ENCODE data around the gene TGFBR3.

The TGFBR3 gene

DNA sequence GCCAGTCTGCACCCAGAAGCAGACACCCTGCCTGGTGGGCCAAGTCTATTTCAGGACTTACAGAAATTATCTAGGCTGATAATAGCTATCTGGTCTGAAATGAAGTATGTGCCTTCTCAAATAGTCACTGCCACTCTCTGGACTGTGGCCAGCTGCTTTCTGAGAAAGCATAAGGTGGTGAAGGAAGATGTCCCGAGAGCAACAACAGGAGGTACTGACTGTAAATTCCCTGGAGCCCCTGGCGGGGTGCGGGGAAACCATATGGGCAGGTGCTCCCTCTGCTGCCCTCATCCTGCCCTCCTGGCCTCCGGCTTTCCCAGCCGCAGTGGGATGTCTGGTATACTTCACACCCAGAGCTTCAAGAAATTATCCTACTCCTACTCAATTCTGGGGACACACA lies 86.8 kb downstream of the TGFBR3 start:
- no peak for DNase-seq (ENCODE audit: low spot score)

DNA sequence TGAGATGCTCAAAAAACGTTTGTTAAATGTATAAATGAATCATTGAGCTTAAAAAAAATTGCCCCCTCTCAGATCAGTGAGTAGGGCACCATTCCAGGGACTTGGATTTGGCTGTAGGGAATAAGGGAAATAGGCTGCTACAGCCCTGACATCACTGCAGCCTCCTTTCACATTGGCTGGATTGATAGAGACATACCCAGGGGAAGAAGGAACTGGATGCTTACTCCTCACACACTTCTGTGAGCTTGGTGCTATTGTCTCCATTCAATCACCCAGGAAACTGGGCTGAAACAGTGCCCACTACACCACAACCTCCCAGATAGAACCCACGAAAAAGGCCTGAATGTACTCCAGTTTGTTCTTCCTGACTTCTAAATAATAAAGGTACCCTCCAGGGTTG lies 87.2 kb downstream of the TGFBR3 start:
- no peak for DNase-seq (ENCODE audit: low spot score)

GRCh38 chr1:91798241-91798648 lies 87.7 kb downstream of the TGFBR3 start:
- no peak for DNase-seq (ENCODE audit: low spot score)

DNA sequence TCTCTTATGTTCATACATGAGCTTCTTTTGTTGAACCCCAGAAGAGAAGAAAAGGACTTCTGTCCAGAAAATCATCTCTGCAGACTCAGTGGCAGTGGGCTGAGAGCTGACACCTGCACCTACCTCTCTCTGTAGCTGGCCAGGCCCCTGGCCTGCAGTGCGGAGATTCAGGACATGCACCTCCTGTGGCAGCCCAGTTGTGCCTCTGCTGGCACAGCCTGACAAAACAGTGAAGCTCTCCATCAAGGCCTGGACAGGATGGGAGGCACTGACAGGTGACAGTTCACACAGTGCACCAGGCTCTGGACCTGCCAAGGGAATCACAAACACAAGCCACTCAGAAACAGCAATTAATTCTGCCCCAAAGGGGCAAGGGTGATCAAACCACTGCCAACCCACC lies 88.8 kb downstream of the TGFBR3 start:
- DNase-seq (ENCODE audit: low spot score) = no peak

GRCh38 chr1:91796390-91796654 lies 89.6 kb downstream of the TGFBR3 start:
- DNase-seq (ENCODE audit: low spot score) = no peak

- no peak for DNase-seq (ENCODE audit: low spot score)
These were observed 90.2 kb downstream of the TGFBR3 start for GRCh38 chr1:91795591-91796389.

- DNase-seq (ENCODE audit: low spot score) = no peak
These were observed 92.1 kb downstream of the TGFBR3 start for GRCh38 chr1:91793877-91794276.

DNA sequence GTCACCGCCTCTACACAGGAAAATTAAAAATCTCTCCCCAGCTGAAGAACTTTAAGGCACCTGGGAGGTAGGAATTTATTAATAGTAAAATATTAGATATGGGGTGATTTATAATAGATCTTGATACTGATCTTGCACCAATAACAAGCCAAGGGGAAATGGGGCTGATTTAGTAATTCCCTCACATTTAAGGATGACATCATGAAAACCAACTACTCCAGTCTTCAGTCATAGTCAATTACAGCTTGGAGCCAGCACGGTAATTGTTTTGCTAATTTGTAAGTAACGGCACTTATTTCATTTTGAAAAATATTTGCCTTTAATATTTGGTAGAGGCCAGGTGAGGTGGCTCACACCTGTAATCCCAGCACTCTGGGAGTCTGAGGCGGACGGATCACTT lies 92.8 kb downstream of the TGFBR3 start:
- no peak for DNase-seq (ENCODE audit: low spot score)

- DNase-seq (ENCODE audit: low spot score) = no peak
These were observed 93.4 kb downstream of the TGFBR3 start for GRCh38 chr1:91792489-91793071.

DNA sequence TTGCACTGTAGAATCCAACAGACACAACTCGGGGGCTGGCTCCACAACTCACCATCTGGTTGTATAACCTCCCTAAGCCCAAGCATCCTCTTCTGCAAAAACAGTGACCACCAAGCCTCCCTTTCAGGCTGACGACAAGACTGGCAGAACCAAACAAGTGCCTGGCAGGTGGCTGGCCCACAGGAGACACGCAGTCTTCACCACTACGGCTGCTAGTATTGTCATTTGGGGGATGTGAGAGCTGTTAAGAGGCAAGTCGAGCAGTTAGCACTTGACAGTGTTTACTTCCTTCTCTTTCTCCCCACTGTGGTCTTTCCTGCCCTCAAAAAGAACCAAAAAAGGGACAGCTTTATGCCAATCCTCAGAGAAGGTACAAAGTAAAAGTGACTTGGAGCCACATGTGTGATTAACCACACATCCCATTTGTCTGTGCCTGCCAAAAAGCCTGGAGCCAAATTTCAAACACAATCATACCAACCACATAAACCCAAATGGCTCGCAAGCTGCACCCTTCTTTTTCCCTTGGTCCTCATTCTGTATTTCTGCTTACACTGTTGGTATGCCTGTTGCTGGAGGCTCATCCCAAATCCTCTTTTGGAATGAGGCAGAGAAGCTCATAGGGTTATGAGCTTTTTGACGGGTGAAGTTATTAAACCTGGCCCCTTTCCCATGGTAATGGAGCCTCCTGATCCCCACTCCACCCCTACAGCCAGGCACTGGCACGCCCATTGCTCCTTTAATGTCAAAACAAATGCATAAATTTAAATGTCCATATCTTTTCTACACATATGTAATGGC lies 94.1 kb downstream of the TGFBR3 start:
- no peak for DNase-seq (ENCODE audit: low spot score)

DNA sequence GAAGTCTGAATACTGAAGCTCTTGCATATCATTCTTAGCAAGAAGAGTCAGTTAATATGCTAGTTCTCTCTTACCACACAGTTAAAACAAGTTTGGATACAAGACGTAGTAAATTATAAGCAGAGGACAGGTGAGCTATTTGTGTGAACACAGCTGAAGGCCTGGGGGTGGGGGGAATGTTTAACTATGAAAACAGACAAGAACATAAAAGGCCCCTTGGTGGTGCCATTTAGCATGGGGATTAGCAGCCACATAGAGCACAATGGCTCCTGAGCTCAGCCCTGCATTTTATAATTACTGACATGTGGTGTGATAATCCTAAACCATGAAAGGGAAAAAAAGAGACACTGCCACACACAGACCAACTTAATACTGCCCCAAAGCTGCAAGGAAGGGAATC lies 94.8 kb downstream of the TGFBR3 start:
- DNase-seq (ENCODE audit: low spot score) = no peak

GRCh38 chr1:91790392-91790791 lies 95.6 kb downstream of the TGFBR3 start:
- no peak for DNase-seq (ENCODE audit: low spot score)

DNA sequence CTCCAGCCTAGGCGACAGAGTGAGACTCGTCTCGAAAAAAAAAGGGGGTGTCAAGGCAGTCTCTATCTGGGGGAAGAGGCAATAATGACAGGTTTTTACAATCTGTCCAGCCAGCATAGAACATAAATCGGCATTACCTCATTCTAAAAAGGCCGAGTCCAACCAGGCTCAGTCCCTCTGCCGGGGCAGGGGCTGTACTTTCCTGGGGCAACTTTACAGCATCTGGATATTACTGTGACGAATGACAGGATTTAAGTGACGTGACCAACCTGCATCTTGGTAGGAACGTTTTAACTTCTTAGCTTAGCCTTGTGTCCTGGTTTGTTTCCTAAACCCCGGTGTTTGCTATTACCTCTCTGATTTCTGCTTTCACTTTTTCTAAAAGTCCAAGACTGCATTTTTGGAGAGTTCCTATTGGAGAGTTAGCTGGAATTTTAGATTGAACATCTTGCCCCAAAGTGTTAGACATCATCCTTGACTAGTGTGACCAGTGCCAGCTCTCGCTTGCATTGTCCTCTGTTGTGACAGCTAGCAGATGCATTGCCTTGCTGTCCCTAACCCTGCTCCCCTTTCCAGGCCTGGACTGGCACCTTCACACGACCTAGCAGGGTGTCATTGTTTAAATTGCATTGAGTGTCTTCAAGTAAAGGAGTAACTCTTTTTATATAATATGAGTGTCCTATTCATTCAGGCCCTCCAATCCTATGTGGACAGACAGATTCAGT lies 96.5 kb downstream of the TGFBR3 start:
- DNase-seq (ENCODE audit: low spot score) = no peak

GRCh38 chr1:91787919-91788318 lies 98.0 kb downstream of the TGFBR3 start:
- no peak for DNase-seq (ENCODE audit: low spot score)

GRCh38 chr1:91784616-91785015 lies 101.3 kb downstream of the TGFBR3 start:
- no peak for DNase-seq (ENCODE audit: low spot score)

DNA sequence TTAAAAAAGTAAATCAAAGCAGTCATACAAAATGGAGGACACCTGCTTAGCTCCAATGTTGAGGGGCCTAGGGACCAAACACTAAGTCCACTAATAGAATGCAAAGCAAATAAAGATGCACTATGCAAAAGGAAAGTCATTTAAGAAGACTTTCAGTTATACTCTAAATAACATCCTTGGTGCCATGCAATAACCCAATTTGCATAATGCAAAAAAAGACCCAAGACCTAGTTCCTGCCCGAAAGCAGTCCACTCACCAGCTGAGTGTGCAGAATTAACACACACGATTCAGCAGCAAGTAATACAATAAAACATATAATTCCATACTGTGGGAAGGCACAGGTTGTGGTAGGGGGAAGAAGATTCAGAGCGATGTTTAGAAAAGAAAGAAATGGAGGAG lies 101.8 kb downstream of the TGFBR3 start:
- peak; percentile 41 for DNase-seq (ENCODE audit: low spot score)

- no peak for DNase-seq (ENCODE audit: low spot score)
These were observed 102.4 kb downstream of the TGFBR3 start for GRCh38 chr1:91783423-91784170.

DNA sequence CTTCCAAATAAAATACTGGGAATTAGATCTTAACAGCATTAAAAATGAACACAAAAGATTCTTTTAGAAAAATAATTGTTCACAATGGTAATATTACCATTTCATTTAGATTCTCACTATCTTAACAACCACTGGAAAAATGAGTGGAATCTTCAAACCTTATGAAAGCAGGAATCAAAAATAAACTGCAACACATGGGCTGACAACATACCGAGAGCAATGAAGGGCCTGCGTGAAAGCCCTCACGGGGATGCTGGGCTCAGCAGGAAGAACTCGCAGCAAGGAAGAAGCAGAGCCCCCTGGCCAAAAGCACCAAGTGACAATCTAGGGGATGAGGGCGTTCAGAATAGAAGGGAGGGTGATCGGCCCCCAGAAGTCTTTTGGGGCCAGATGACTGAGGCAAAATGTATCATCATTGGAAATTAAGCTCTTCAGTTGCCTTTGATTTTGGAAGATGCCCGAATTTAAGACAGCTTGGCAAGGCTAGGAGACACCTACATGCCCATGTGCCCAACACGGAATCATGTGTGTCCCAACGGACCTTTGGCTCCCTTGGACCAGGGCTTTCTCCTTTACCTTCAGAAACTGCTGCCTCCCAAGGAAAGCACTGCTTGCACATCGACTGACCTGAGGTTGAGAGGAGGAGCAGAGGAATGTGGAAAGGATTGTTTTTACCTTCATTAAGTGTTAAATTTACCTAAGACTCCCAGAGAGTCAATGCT lies 103.9 kb downstream of the TGFBR3 start:
- no peak for DNase-seq (ENCODE audit: low spot score)

- DNase-seq (ENCODE audit: low spot score) = no peak
These were observed 104.6 kb downstream of the TGFBR3 start for GRCh38 chr1:91781371-91781825.

DNA sequence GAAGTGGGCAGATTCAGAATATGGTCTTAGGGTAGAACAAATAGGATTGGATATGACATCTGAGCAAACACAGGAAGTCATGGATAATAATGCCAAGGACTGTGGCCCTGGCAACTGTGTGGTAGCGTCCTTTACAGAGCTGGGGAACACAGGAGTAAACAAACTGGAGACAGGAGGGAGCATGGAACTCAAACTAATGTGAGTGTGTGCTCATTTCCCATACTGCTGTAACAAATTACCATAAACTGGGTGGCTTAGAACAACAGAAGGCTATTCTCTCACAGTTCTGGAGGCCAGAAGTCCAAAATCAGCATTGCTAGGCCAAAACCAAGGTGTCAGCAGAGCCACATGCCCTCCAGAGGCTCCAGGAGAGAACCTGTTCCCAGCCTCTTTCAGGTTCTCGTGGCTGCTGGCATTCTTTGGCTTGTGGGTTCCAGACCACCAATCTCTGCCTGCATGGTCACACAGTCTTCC lies 106.4 kb downstream of the TGFBR3 start:
- no peak for DNase-seq (ENCODE audit: low spot score)

DNA sequence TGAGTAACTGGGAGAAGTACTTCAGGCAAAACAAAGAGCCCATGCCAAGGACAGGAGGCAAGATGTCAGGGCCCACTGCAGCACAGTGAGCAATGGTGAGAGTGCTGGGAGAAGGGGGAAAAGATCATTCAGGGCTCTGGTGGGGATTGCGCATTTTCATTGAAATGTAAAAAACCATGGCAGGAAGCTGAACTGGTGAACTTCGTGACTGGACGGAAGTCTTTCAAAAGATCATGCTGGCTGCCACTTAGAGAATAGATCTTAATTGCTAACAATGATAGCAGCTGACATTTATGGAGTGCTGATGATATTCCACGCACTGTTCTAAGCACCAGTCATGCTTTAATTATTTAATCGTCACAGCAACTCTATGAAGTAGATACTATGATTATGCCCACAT lies 107.0 kb downstream of the TGFBR3 start:
- no peak for DNase-seq (ENCODE audit: low spot score)

All from NAMALWA (cell line).